SIG-M5 treated with dmso at 0.1 percent for 504 hours (cell line): ENCODE results near the gene CKAP5.
"Not testable (repeated sequence)": the region's sequence is repeated elsewhere in the genome, so short reads cannot be mapped to it uniquely, and the experiment has no call there.

ENCODE experiments used
- DNase-seq: peaks from one replicate; lab custom pipeline; 2025; ENCODE audit not compliant: unreplicated experiment; lab: John Stamatoyannopoulos, UW

The CKAP5 gene

DNA sequence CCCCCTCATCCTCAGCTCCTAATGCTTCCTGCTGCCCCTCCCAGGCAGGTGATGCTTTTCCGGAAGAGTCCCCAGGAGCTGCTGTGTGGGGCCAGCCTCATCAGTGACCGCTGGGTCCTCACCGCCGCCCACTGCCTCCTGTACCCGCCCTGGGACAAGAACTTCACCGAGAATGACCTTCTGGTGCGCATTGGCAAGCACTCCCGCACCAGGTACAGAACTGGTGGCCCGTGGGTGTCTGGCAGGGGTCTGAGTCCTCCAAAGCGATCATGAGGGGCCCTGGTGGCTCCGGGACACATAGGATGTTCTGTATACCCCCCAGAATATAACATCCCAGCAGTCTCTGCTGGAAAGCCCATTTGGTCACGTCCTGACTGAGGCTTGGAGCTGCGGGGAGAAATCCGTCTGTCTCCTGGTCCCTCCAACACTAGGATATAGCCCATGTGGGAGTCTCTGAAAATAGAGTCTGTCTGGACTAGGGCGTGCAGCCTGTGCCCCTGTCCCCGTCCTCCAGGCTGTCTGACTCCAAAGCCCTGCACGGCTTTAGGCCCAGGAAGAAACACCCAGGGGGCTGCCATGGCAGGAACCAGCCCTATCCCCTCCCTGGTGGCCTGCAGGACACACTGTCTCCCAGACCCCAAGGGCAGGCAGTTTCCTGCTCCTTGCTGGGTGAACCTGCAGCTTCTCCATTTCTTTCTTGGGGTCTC is 118.0 kb downstream of the CKAP5 start:
- DNase-seq, result no peak

GRCh38 chr11:46726206-46726862 is 119.7 kb downstream of the CKAP5 start:
- no peak for DNase-seq

DNA sequence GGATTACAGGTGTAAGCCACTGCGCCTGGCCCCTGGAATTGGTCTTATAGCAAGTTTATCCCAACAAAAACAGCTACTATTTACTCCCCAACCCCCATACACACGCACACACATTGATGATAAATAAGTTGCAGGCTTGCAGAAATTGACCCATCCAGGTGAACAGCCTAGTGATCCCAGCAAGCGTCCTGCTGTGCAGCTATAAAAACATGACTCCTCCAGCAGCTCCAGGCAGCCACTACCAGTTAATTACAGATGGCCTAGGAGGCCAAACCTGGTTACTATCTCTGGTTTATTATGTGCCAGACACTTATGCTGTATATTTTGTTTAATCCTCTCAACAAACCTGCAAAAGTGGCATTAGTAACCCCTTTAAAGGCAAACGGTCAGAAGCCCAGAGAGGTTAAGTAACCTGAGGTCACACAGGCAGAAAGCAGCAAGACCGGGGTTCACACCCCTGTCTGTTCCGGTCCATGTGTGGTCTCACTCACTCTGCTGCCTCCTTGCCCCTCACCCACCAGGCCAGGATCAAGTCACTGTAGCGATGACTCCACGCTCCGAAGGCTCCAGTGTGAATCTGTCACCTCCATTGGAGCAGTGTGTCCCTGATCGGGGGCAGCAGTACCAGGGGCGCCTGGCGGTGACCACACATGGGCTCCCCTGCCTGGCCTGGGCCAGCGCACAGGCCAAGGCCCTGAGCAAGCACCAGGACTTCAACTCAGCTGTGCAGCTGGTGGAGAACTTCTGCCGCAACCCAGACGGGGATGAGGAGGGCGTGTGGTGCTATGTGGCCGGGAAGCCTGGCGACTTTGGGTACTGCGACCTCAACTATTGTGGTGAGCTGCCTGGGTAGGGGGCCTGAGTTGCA is 120.5 kb downstream of the CKAP5 start:
- no peak for DNase-seq

GRCh38 chr11:46724088-46724487 is 122.0 kb downstream of the CKAP5 start:
- DNase-seq, result no peak

DNA sequence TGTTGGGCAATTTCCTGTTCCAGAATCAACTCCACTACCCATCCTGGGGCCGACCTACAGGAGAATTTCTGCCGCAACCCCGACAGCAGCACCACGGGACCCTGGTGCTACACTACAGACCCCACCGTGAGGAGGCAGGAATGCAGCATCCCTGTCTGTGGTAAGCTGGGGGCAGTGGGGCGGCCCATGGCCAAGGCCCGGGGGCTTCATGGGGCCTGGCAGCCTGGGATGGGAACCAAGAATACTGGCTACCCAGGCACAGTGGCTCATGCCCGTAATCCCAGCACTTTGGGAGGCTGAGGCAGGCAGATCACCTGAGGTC is 122.8 kb downstream of the CKAP5 start:
- no peak for DNase-seq

- no peak for DNase-seq
Observed at GRCh38 chr11:46722566-46723358, 123.3 kb downstream of the CKAP5 start.

DNA sequence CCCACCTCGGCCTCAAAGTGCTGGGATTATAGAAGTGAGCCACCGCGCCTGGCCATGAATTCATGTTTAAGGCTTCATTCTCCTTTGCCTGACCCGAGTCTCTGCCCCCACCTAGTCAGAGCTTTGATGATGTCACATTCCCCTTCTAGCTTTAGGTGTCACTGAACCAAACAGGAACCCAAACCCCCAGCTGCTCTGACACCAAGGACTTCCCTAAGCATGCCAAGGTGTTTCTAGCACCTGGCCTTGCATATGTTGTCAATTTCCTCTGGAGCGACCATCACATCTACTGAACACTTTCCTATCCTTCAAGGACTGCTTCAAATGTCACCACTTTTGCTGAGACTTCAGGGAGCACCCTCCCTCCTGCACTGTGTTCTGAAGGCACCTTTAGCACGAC is 124.8 kb downstream of the CKAP5 start:
- DNase-seq, result no peak

GRCh38 chr11:46719543-46720218 is 126.4 kb downstream of the CKAP5 start:
- DNase-seq, result no peak

DNA sequence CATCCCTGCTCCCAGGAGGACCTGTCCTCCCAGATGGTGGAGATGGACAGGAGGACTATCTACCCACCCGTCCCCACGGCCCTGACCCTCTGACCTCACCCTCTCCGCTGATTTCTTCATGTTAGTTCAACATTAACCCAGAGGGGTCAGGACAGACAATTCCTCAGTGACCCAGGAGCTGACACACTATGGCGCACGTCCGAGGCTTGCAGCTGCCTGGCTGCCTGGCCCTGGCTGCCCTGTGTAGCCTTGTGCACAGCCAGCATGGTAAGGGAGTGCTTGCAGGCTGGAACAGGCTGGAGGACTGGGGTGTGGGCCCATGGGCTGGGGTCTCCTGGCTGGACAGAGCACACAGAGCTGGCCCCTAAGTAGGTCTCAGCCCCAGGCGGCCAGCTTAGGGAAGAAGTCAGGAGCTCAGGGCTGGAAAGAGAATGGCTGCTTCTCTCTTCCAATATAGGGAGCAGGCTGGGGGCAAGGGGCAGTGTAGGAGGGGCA is 127.0 kb downstream of the CKAP5 start, which contains the start of gene F2:
F2 (plus strand) TSS at position 166 of the 495 bp plus-strand sequence; CDS start at position 189, 23 bp downstream.
- no peak for DNase-seq

DNA sequence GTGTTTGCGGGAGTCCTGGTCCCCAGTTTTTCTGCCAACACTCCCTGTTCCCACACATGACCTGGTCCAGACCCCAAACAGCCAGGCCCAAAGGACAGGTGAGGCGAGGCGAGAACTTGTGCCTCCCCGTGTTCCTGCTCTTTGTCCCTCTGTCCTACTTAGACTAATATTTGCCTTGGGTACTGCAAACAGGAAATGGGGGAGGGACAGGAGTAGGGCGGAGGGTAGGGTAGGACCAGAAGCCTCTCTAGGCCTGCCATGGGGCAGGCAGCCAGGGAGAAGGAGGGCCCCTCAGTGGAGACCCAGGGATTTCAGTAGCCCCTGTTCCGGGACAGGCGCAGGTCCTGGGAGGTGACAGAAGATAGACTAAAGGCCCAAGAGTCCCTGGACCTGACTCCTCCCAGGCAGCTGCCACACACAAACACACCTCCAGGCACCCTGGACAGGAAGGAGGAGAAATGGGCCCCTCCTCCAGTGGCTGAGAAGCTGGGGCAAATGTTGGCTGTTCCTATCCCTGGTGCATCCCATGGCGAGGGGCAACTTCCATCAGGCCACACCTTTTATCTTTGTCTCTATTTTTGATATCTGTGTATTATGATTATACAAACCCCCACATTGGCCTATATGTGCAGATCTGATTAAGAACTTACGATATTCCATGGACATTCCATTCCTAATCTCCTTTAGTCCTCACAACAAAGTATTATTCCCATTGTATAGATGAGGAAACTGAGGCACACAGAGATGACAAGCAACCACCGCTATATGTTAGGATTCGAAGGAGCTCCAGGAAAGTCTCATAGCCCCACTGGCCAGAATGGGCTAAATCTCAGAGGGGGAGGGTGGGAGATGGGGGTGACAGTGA is 127.7 kb downstream of the CKAP5 start:
- no peak for DNase-seq

DNA sequence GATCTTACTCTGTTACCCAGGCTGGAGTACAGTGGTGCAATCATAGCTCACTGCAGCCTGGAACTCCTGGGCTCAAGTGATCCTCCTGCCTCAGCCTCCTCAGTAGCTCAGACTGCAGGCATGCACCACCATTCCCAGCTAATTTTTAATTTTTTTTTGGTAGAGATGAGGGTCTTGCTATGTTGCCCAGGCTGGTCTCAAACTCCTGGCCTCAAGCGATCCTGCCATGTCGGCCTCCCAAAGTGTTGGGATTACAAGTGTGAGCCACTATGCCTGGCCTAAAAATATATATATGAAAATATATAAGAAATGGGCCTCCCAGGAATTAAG is 128.3 kb downstream of the CKAP5 start:
- not testable (repeated sequence) for DNase-seq

DNA sequence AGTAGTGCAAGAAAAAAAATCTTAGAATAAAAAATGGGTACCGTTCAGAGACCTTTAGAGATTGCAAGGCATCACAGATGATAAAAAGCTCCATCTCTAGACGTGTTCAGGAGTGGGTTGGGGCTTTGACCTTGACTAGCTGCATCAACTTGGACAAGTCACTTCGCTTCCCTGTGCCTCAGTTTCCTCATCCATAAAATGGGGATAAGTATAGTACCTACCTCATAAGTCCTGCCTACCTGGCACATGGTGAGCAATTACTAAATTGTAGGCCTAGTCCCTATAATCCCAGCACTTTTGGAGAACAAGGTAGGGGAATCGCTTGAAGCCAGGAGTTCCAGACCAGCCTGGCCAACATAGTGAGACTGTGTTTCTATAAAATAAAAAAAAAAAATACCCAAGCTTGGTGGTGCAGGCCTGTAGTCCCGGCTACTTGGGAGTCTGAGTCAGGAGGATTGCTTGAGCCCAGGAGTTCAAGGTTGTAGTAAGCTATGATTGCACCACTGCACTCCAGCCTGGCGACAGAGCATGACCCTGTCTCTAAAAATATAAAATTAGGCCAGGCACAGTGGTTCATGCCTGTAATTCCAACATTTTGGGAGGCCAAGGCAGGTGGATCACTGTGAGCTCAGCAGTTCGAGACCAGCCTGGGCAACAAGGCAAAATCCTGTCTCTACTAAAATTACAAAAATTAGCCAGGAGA is 133.1 kb downstream of the CKAP5 start:
- DNase-seq, result no peak

GRCh38 chr11:46711303-46711702 is 134.8 kb downstream of the CKAP5 start:
- no peak for DNase-seq

- no peak for DNase-seq
Observed at GRCh38 chr11:46710821-46711269, 135.2 kb downstream of the CKAP5 start.

- not testable (repeated sequence) for DNase-seq
Observed at GRCh38 chr11:46709351-46709750, 136.7 kb downstream of the CKAP5 start.

- DNase-seq, result no peak
Observed at GRCh38 chr11:46706886-46707285, 139.2 kb downstream of the CKAP5 start.

- DNase-seq, result no peak
Observed at GRCh38 chr11:46705070-46705688, 140.9 kb downstream of the CKAP5 start.

DNA sequence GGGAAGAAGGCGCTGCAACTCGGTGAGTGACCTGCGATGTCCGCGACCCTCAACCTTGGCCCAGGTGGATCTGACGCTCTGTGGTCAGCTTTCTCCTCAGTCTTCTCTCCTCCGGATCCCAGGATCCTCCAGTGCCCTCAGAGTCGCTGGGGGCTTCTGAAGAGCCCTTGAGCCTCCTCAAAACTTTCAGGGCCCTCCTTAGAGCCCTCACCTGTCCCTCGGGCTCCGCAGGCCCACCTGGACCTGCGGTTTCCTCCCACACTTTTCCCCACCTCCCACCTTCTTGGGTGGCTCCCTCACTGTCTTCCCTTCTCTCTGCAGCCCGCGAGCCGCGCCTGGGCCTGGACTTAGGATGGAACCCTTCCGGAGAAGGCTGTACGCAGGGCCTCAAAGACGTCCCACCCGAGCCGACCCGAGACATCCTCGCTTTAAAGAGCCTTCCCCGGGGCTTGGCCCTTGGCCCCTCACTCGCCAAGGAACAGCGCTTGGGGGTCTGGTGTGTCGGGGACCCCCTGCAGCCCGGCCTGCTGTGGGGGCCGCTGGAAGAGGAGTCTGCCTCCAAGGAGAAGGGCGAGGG is 144.9 kb downstream of the CKAP5 start:
- no peak for DNase-seq
